Mesenchymal stem cell (in vitro differentiated cells and primary cell): ENCODE measurements around the gene SETD5.
A peak's percentile ranks its signal among the peaks of the same experiment; 100 is the strongest.

ENCODE experiments used
- DNase-seq: peaks from one replicate; pipeline ENCODE4 v3.0.0-alpha.2; 2013
- H2AFZ ChIP-seq: one replicate; pipeline ENCODE4 v1.6.1; 2013; ENCODE audit warnings: low read depth, mild to moderate bottlenecking, control low read depth, inconsistent platforms, low read length, moderate library complexity
- H2AK5ac ChIP-seq: 2 replicates; pipeline ENCODE4 v1.6.1; 2013; ENCODE audit warnings: low read length, moderate library complexity, mild to moderate bottlenecking, inconsistent platforms; ENCODE audit not compliant: severe bottlenecking
- H2BK120ac ChIP-seq: one replicate; pipeline ENCODE4 v1.6.1; 2013; ENCODE audit warnings: low read depth, mild to moderate bottlenecking, inconsistent platforms, low read length, moderate library complexity
- H2BK12ac ChIP-seq, 2 experiments: one replicate each; pipeline ENCODE4 v1.6.1; 2013; ENCODE audit warnings: inconsistent platforms in 2 of 2, low read length in 2 of 2, mild to moderate bottlenecking in 2 of 2, moderate library complexity in 2 of 2, control low read depth in 1 of 2
- H2BK15ac ChIP-seq: one replicate; pipeline ENCODE4 v1.6.1; 2013; ENCODE audit warnings: mild to moderate bottlenecking, low read depth, inconsistent platforms; ENCODE audit not compliant: poor library complexity, severe bottlenecking
- H2BK5ac ChIP-seq: 2 replicates; pipeline ENCODE4 v1.6.1; 2013; ENCODE audit warnings: low read depth, mild to moderate bottlenecking, low read length, control low read depth, inconsistent platforms; ENCODE audit not compliant: poor library complexity, severe bottlenecking
- H3K14ac ChIP-seq, 2 experiments: one replicate each; pipeline ENCODE4 v1.6.1; 2013; ENCODE audit warnings: inconsistent platforms in 2 of 2, low read length in 2 of 2, control low read depth in 1 of 2, mild to moderate bottlenecking in 1 of 2, moderate library complexity in 1 of 2
- H3K18ac ChIP-seq, 2 experiments: one replicate each; pipeline ENCODE4 v1.6.1; 2013; ENCODE audit warnings: inconsistent platforms in 2 of 2, low read length in 2 of 2, control low read depth in 1 of 2, low read depth in 1 of 2, mild to moderate bottlenecking in 1 of 2
- H3K23ac ChIP-seq, 2 experiments: one replicate each; pipeline ENCODE4 v1.6.1; 2013; ENCODE audit warnings: inconsistent platforms in 2 of 2, low read length in 2 of 2, mild to moderate bottlenecking in 2 of 2, moderate library complexity in 2 of 2, control low read depth in 1 of 2
- H3K27ac ChIP-seq: 2 replicates; pipeline ENCODE4 v1.5.1; 2013; ENCODE audit warnings: mild to moderate bottlenecking, moderate library complexity, low read length, control low read depth, inconsistent platforms; ENCODE audit not compliant: poor library complexity, severe bottlenecking
- H3K27me3 ChIP-seq, 2 experiments: 2 replicates each; pipeline versions ENCODE4 v1.6.1 to v1.7.0; 2013; ENCODE audit warnings: low read length in 2 of 2, mild to moderate bottlenecking in 2 of 2, moderate library complexity in 2 of 2, control low read depth in 1 of 2, inconsistent platforms in 1 of 2; ENCODE audit not compliant: control insufficient read depth in 1 of 2, insufficient read depth in 1 of 2
- H3K36me3 ChIP-seq, 2 experiments: 2 replicates each; pipeline versions ENCODE4 v1.6.1 to v1.7.0; 2013; ENCODE audit warnings: low read length in 2 of 2, control low read depth in 1 of 2, inconsistent platforms in 1 of 2, low read depth in 1 of 2, mild to moderate bottlenecking in 1 of 2; ENCODE audit not compliant: insufficient read depth in 2 of 2, control insufficient read depth in 1 of 2
- H3K4ac ChIP-seq, 2 experiments: one replicate each; pipeline ENCODE4 v1.6.1; 2013; ENCODE audit warnings: inconsistent platforms in 2 of 2, low read length in 2 of 2, mild to moderate bottlenecking in 2 of 2, moderate library complexity in 2 of 2, control low read depth in 1 of 2, low read depth in 1 of 2
- H3K4me1 ChIP-seq: 2 replicates; pipeline ENCODE4 v1.6.1; 2013; ENCODE audit warnings: low read depth, low read length, control low read depth; ENCODE audit not compliant: control insufficient read depth, insufficient read depth
- H3K4me2 ChIP-seq: 2 replicates; pipeline ENCODE4 v1.6.1; 2013; ENCODE audit warnings: low read length, mild to moderate bottlenecking, inconsistent platforms; ENCODE audit not compliant: poor library complexity, severe bottlenecking
- H3K4me3 ChIP-seq, 2 experiments: 2 replicates each; pipeline versions ENCODE4 v1.5.1 to v1.7.0; 2013; ENCODE audit warnings: low read length in 2 of 2, mild to moderate bottlenecking in 2 of 2, control low read depth in 1 of 2, low read depth in 1 of 2; ENCODE audit not compliant: insufficient read depth in 1 of 2
- H3K79me1 ChIP-seq: replicated peaks from 2 replicates; pipeline ENCODE4 v1.6.1; 2013; ENCODE audit warnings: mild to moderate bottlenecking, control low read depth, low read length, inconsistent platforms; ENCODE audit not compliant: poor library complexity, severe bottlenecking
- H3K9ac ChIP-seq: 2 replicates; pipeline ENCODE4 v1.7.0; 2013; ENCODE audit warnings: mild to moderate bottlenecking, low read length, moderate library complexity
- H3K9me3 ChIP-seq: 2 replicates; pipeline ENCODE4 v1.7.0; 2013; ENCODE audit warnings: mild to moderate bottlenecking, low read length; ENCODE audit not compliant: control insufficient read depth
- H4K8ac ChIP-seq: one replicate; pipeline ENCODE4 v1.6.1; 2013; ENCODE audit warnings: inconsistent platforms, mild to moderate bottlenecking, low read length, moderate library complexity
- H4K91ac ChIP-seq: one replicate; pipeline ENCODE4 v1.6.1; 2013; ENCODE audit warnings: mild to moderate bottlenecking, low read length, inconsistent platforms
- WGBS: methylation state at CpG from one replicate; pipeline ENCODE4 v1.1.7; 2013; ENCODE audit warnings: mixed read lengths; 5-methylcytosine and 5-hydroxymethylcytosine counted together

The SETD5 gene

GRCh38 chr3:9390265-9390888, 7.0 kb upstream of the SETD5 start:
- Histone ChIP-seq H2AFZ (no peak overlapping the region), H3K27ac (no peak overlapping the region), H2BK15ac (no peak overlapping the region), H3K14ac (no peak overlapping the region), H3K23ac (no peak overlapping the region), H2BK12ac (no peak overlapping the region), H3K9ac (no peak overlapping the region), H2BK5ac (no peak overlapping the region), H4K91ac (no peak overlapping the region), H3K18ac (no peak overlapping the region), H3K36me3 (peaks cover 14 to 93% of the 10 kb centered on the region in 2 experiments), H3K4me2 (no peak overlapping the region), H4K8ac (no peak overlapping the region), H3K27me3 (no peaks in the 10 kb centered on the region), H3K79me1 (peaks cover 5% of the 10 kb centered on the region), H2AK5ac (no peak overlapping the region), H2BK120ac (no peak overlapping the region), H3K4ac (no peak overlapping the region), H3K4me3 (no peak overlapping the region), H3K9me3 (no peaks in the 10 kb centered on the region), H3K4me1 (peaks cover 3% of the 10 kb centered on the region)
- DNase-seq: no peak
- WGBS: 100% methylated on average over 5 of the region's 5 CpGs

- Histone ChIP-seq H2BK15ac (no peak overlapping the region), H3K9me3 (no peaks in the 10 kb centered on the region), H3K4me2 (no peak overlapping the region), H3K23ac (no peak overlapping the region), H2AFZ (no peak overlapping the region), H3K4me3 (no peak overlapping the region), H2BK120ac (no peak overlapping the region), H3K36me3 (peaks cover 14 to 78% of the 10 kb centered on the region in 2 experiments), H3K4me1 (peaks cover 3% of the 10 kb centered on the region), H3K4ac (no peak overlapping the region), H2AK5ac (no peak overlapping the region), H2BK5ac (no peak overlapping the region), H3K9ac (peak overlapping the region; percentile 95), H2BK12ac (no peak overlapping the region), H3K14ac (no peak overlapping the region), H3K79me1 (peaks cover 5% of the 10 kb centered on the region), H3K27me3 (no peaks in the 10 kb centered on the region), H3K18ac (no peak overlapping the region), H3K27ac (no peak overlapping the region), H4K8ac (no peak overlapping the region), H4K91ac (no peak overlapping the region)
- WGBS: 69% methylated on average over 1 of the region's 1 CpG
- DNase-seq: no peak
Measured at GRCh38 chr3:9392041-9392440, 5.4 kb upstream of the SETD5 start.

GRCh38 chr3:9395570-9396300, 1.7 kb upstream of the SETD5 start:
- Histone ChIP-seq H3K27ac (peak overlapping the region; percentile 98), H3K9me3 (no peaks in the 10 kb centered on the region), H2BK5ac (peak overlapping the region; percentile 63), H4K91ac (no peak overlapping the region), H3K14ac (peak overlapping the region in 1 of 2 experiments; percentile 39), H3K4me3 (peak overlapping the region; percentile 80 to 90), H2AK5ac (peak overlapping the region; percentile 83), H3K36me3 (peaks cover 11 to 41% of the 10 kb centered on the region in 2 experiments), H3K23ac (no peak overlapping the region), H4K8ac (peak overlapping the region; percentile 61), H3K18ac (peak overlapping the region; percentile 90 to 92), H2BK120ac (peak overlapping the region; percentile 29), H3K4ac (peak overlapping the region; percentile 85 to 89), H3K4me1 (peaks cover 3% of the 10 kb centered on the region), H2BK15ac (no peak overlapping the region), H3K79me1 (no peaks in the 10 kb centered on the region), H3K4me2 (peak overlapping the region; percentile 84), H2BK12ac (peak overlapping the region in 1 of 2 experiments; percentile 68), H3K9ac (peak overlapping the region; percentile 95), H3K27me3 (no peaks in the 10 kb centered on the region), H2AFZ (no peak overlapping the region)
- WGBS: 13% methylated on average over 15 of the region's 15 CpGs
- DNase-seq: peak; percentile 36

DNA sequence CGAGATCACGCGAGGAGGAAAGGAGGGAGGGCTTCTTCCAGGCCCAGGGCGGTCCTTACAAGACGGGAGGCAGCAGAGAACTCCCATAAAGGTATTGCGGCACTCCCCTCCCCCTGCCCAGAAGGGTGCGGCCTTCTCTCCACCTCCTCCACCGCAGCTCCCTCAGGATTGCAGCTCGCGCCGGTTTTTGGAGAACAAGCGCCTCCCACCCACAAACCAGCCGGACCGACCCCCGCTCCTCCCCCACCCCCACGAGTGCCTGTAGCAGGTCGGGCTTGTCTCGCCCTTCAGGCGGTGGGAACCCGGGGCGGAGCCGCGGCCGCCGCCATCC, 1.1 kb upstream of the SETD5 start:
- Histone ChIP-seq H3K4me3 (peak overlapping the region; percentile 80 to 90), H3K27me3 (no peaks in the 10 kb centered on the region)
- under 1% methylated on average over 11 of the region's 25 CpGs for WGBS

More for the DNA sequence above, 1.1 kb upstream of the SETD5 start:
- Histone ChIP-seq H3K23ac (no peak overlapping the region), H3K4ac (no peak overlapping the region), H3K9me3 (no peaks in the 10 kb centered on the region), H3K4me2 (peak overlapping the region; percentile 84), H2BK120ac (peak overlapping the region; percentile 94), H2BK15ac (peak overlapping the region; percentile 99), H2AK5ac (no peak overlapping the region), H3K4me1 (peaks cover 2% of the 10 kb centered on the region), H2BK5ac (peak overlapping the region; percentile 80), H3K14ac (peak overlapping the region in 1 of 2 experiments; percentile 39), H2AFZ (no peak overlapping the region), H3K27ac (peak overlapping the region; percentile 98), H3K79me1 (no peaks in the 10 kb centered on the region), H2BK12ac (peak overlapping the region in 1 of 2 experiments; percentile 11), H4K91ac (peak overlapping the region; percentile 74), H3K36me3 (peaks cover 6 to 36% of the 10 kb centered on the region in 2 experiments), H3K18ac (peak overlapping the region; percentile 90 to 92), H3K9ac (peak overlapping the region; percentile 95), H4K8ac (peak overlapping the region; percentile 85)
- peak; percentile 99 for DNase-seq
